Gastroesophageal sphincter (tissue), 3 donors: Measurements from ENCODE around the gene TNXB.

Experiments
- CTCF ChIP-seq, 4 experiments: fragments of 200-600 bp in 2 of 4; fragments of 450-650 bp in 2 of 4; sonication (generic) in 1 of 4; IDR thresholded peaks; one replicate each; pipeline ENCODE4 v1.5.1; 2017 to 2019; ENCODE audit warnings: antibody characterized with exemption in 4 of 4, mild to moderate bottlenecking in 2 of 4, moderate library complexity in 2 of 4
- POLR2A ChIP-seq, 2 donors: fragments of 450-650 bp; IDR thresholded peaks; one replicate each; pipeline ENCODE4 v1.6.1; 2017; ENCODE audit warnings: antibody characterized with exemption in 2 of 2, mild to moderate bottlenecking in 2 of 2, moderate library complexity in 1 of 2
- POLR2AphosphoS5 ChIP-seq: sonication (generic); formaldehyde crosslinking; IDR thresholded peaks from one replicate; pipeline ENCODE4 v1.6.1; 2017; ENCODE audit warnings: antibody characterized with exemption

- TF ChIP-seq CTCF (IDR thresholded peaks at IDR 0.05) (no peak), POLR2A (IDR thresholded peaks at IDR 0.05) (no peak), POLR2AphosphoS5 (peak; percentile 32)
Measured at GRCh38 chr6:32082935-32083334, 26.2 kb downstream of the TNXB start.
